ENCODE results near the gene KCNK10.

KCNK10 gene

GRCh38 chr14:88324930-88325329 is 1.9 kb upstream of the KCNK10 start:
- no peak for TF ChIP-seq EZH2phosphoT487 (IDR thresholded peaks at IDR 0.05; ENCODE audit: low read depth)
- TF ChIP-seq, protein P1, sequence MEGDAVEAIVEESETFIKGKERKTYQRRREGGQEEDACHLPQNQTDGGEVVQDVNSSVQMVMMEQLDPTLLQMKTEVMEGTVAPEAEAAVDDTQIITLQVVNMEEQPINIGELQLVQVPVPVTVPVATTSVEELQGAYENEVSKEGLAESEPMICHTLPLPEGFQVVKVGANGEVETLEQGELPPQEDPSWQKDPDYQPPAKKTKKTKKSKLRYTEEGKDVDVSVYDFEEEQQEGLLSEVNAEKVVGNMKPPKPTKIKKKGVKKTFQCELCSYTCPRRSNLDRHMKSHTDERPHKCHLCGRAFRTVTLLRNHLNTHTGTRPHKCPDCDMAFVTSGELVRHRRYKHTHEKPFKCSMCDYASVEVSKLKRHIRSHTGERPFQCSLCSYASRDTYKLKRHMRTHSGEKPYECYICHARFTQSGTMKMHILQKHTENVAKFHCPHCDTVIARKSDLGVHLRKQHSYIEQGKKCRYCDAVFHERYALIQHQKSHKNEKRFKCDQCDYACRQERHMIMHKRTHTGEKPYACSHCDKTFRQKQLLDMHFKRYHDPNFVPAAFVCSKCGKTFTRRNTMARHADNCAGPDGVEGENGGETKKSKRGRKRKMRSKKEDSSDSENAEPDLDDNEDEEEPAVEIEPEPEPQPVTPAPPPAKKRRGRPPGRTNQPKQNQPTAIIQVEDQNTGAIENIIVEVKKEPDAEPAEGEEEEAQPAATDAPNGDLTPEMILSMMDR (IDR thresholded peaks at IDR 0.05; ENCODE audit: low read depth, low read length) = no peak
- H3K27ac ChIP-seq (ENCODE audit: low read length) = no peak overlapping the region
- H3K9ac ChIP-seq (ENCODE audit: low read length) = no peak overlapping the region
- H4K20me1 ChIP-seq (ENCODE audit: insufficient read depth, low read length) = no peaks in the 10 kb centered on the region
- H3K27me3 ChIP-seq (ENCODE audit: low read depth, low read length) = peaks cover 70% of the 10 kb centered on the region
- H2AFZ ChIP-seq (ENCODE audit: low read depth, low read length) = no peak overlapping the region
- no peak overlapping the region for H3K4me2 ChIP-seq (ENCODE audit: low read length)
- 0 out of 2 replicates have a peak, but pooled peaks cover 5% of the 10 kb centered on the region for H3K4me1 ChIP-seq (ENCODE audit: low read length)
- no peak overlapping the region for H3K4me3 ChIP-seq (ENCODE audit: low read length)
- H3K79me2 ChIP-seq (ENCODE audit: low read length) = no peaks in the 10 kb centered on the region
- H3K36me3 ChIP-seq (replicated peaks; ENCODE audit: low read depth, low read length) = no peaks in the 10 kb centered on the region
- H3K9me3 ChIP-seq (ENCODE audit: insufficient read depth, low read length) = no peaks in the 10 kb centered on the region

- peak overlapping the region; percentile 99; the same call in 1 of the 2 replicates for H3K4me2 ChIP-seq (ENCODE audit: low read length)
- TF ChIP-seq, protein P1 (IDR thresholded peaks at IDR 0.05; ENCODE audit: low read depth, low read length) = no peak
- no peak for TF ChIP-seq EZH2phosphoT487 (IDR thresholded peaks at IDR 0.05; ENCODE audit: low read depth)
Observed at GRCh38 chr14:88324491-88324890, 1.4 kb upstream of the KCNK10 start.

GRCh38 chr14:88323523-88324199 is 592 bp upstream of the KCNK10 start:
- Histone ChIP-seq H3K9ac (ENCODE audit: low read length) (peak overlapping the region; percentile 78), H3K27me3 (ENCODE audit: low read depth, low read length) (peaks cover 71% of the 10 kb centered on the region), H3K79me2 (ENCODE audit: low read length) (no peaks in the 10 kb centered on the region), H3K4me3 (ENCODE audit: low read length) (peak overlapping the region; percentile 98), H4K20me1 (ENCODE audit: insufficient read depth, low read length) (no peaks in the 10 kb centered on the region), H3K4me1 (ENCODE audit: low read length) (0 out of 2 replicates have a peak, but pooled peaks cover 5% of the 10 kb centered on the region), H3K27ac (ENCODE audit: low read length) (no peak overlapping the region), H2AFZ (ENCODE audit: low read depth, low read length) (peak overlapping the region; percentile 98), H3K9me3 (ENCODE audit: insufficient read depth, low read length) (no peaks in the 10 kb centered on the region), H3K36me3 (replicated peaks; ENCODE audit: low read depth, low read length) (no peaks in the 10 kb centered on the region), H3K4me2 (ENCODE audit: low read length) (peak overlapping the region; percentile 99)
- TF ChIP-seq EZH2phosphoT487 (IDR thresholded peaks at IDR 0.05; ENCODE audit: low read depth) = no peak
- TF ChIP-seq, protein P1 (IDR thresholded peaks at IDR 0.05; ENCODE audit: low read depth, low read length) = no peak

More at GRCh38 chr14:88324491-88324890, 1.4 kb upstream of the KCNK10 start:
- Histone ChIP-seq H3K4me1 (ENCODE audit: low read length) (0 out of 2 replicates have a peak, but pooled peaks cover 5% of the 10 kb centered on the region), H3K27ac (ENCODE audit: low read length) (no peak overlapping the region), H3K4me3 (ENCODE audit: low read length) (peak overlapping the region; percentile 98; the same call in 1 of the 2 replicates), H4K20me1 (ENCODE audit: insufficient read depth, low read length) (no peaks in the 10 kb centered on the region), H3K9me3 (ENCODE audit: insufficient read depth, low read length) (no peaks in the 10 kb centered on the region), H3K27me3 (ENCODE audit: low read depth, low read length) (peaks cover 70% of the 10 kb centered on the region), H3K9ac (ENCODE audit: low read length) (no peak overlapping the region), H3K36me3 (replicated peaks; ENCODE audit: low read depth, low read length) (no peaks in the 10 kb centered on the region), H3K79me2 (ENCODE audit: low read length) (no peaks in the 10 kb centered on the region), H2AFZ (ENCODE audit: low read depth, low read length) (no peak overlapping the region)

DNA sequence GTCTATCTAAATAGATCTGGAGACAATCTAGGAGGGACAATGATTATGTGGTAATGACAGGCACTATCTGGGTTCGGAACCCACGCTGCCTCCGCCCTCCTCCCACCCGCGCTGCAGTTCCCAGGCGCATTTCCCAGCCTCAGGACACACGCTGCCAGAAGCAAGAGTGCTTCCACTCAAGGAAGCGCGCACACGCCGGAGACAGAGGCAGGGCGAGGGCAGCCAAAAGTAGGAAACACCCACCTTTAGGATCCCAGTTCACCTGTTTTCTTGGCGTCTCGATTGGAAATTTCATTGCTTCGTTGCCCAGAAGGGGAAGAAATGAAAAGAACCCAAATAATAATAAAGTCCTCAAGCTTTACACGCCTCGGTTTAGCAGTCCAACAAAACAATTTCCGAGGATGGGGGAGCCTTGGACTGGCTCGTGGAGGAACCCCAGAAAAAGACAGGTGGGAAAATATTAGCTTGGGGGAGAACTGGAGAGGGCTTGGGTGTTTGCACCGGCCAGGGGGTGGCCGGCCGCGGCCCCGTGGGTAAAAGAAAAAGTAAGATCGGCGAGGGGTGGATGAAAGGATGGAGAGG is 474 bp downstream of the KCNK10 start:
- Histone ChIP-seq H3K36me3 (replicated peaks; ENCODE audit: low read depth, low read length) (no peaks in the 10 kb centered on the region), H3K79me2 (ENCODE audit: low read length) (no peaks in the 10 kb centered on the region), H3K9me3 (ENCODE audit: insufficient read depth, low read length) (no peaks in the 10 kb centered on the region), H2AFZ (ENCODE audit: low read depth, low read length) (0 out of 2 replicates have a peak overlapping the region, but pooled peaks have one; percentile 19), H3K4me3 (ENCODE audit: low read length) (peak overlapping the region; percentile 98), H3K27me3 (ENCODE audit: low read depth, low read length) (peaks cover 61% of the 10 kb centered on the region), H4K20me1 (ENCODE audit: insufficient read depth, low read length) (no peaks in the 10 kb centered on the region), H3K4me1 (ENCODE audit: low read length) (0 out of 2 replicates have a peak, but pooled peaks cover 5% of the 10 kb centered on the region), H3K9ac (ENCODE audit: low read length) (peak overlapping the region; percentile 78; the same call in 1 of the 2 replicates), H3K4me2 (ENCODE audit: low read length) (peak overlapping the region; percentile 99), H3K27ac (ENCODE audit: low read length) (no peak overlapping the region)
- TF ChIP-seq EZH2phosphoT487 (IDR thresholded peaks at IDR 0.05; ENCODE audit: low read depth) = no peak
- TF ChIP-seq, protein P1 (IDR thresholded peaks at IDR 0.05; ENCODE audit: low read depth, low read length) = no peak

Measured in OCI-LY3 (cell line).